GM12878 (cell line): ENCODE data around the gene FGGY. TPM values are rescaled to one million over a fixed set of nuclear protein-coding genes. Genes with fewer than 3 reads are reported as not detected.

Source experiments
- ATAC-seq: fragments of 200-7000 bp; cut with Tn5 transposase; 3 replicates; pipeline ENCODE4 v1.9.1; 2020; ENCODE audit warnings: mild to moderate bottlenecking, moderate library complexity
- BruUV-seq: library from RNA; stranded (reverse); fragments of 400-500 nt; replicated peaks from 2 replicates; lab custom pipeline; 2021; lab: Mats Ljungman, UMichigan
- CTCF ChIA-PET: fragments of 300-600 bp; sonication (Branson Sonifier 250); formaldehyde crosslinking; extraction: SDS; loops from one replicate; lab custom pipeline; 2021; ENCODE audit warnings: inconsistent platforms; lab: Yijun Ruan, JAX
- POLR2A ChIA-PET: fragments of 350-600 bp; formaldehyde crosslinking; extraction: SDS; loops from one replicate; lab custom pipeline; 2021; ENCODE audit warnings: inconsistent platforms; lab: Charles Lee
- RAD21 ChIA-PET: fragments of 300-600 bp; sonication (Branson Sonifier 250); formaldehyde crosslinking; loops from one replicate; lab custom pipeline; 2023; ENCODE audit warnings: antibody characterized with exemption; ENCODE audit not compliant: unreplicated experiment; lab: Charles Lee
- SMC1A ChIA-PET: fragments of 300-600 bp; sonication (Branson Sonifier 250); formaldehyde crosslinking; loops from one replicate; lab custom pipeline; 2023; ENCODE audit not compliant: unreplicated experiment, uncharacterized antibody; lab: Charles Lee
- DNase-seq: peaks from one replicate; pipeline ENCODE4 v3.0.0-alpha.2; 2011; ENCODE audit warnings: low read depth, low spot score
- FAIRE-seq: peaks from 3 replicates; lab custom pipeline; 2011; peaks lifted over from hg19 to GRCh38; lab: Jason Lieb, UNC
- H2AFZ ChIP-seq: 2 replicates; pipeline ENCODE4 v1.6.0; 2011; ENCODE audit warnings: low read depth, low read length, control low read depth; ENCODE audit not compliant: control insufficient read depth
- H3K27ac ChIP-seq: 2 replicates; pipeline ENCODE4 v1.5.1; 2011; ENCODE audit warnings: control low read depth; ENCODE audit not compliant: control insufficient read depth, insufficient read depth
- H3K27me3 ChIP-seq, 2 experiments: replicated peaks in 1 of 2; 2 replicates each; pipeline versions ENCODE4 v1.6.0 to v1.6.1; 2011; ENCODE audit warnings: low read length in 1 of 2; ENCODE audit not compliant: control insufficient read depth in 2 of 2, insufficient read depth in 2 of 2
- H3K36me3 ChIP-seq, 2 experiments: 2 replicates each; pipeline ENCODE4 v1.5.1; 2011; ENCODE audit warnings: low read length in 1 of 2; ENCODE audit not compliant: control insufficient read depth in 2 of 2, insufficient read depth in 2 of 2
- H3K4me1 ChIP-seq: 2 replicates; pipeline ENCODE4 v1.6.1; 2011; ENCODE audit warnings: mild to moderate bottlenecking, low read length, moderate library complexity, mixed read lengths; ENCODE audit not compliant: control insufficient read depth, insufficient read depth
- H3K4me2 ChIP-seq: 2 replicates; pipeline ENCODE4 v1.6.0; 2011; ENCODE audit warnings: control low read depth; ENCODE audit not compliant: control insufficient read depth, insufficient read depth
- H3K4me3 ChIP-seq: fragments of 200-600 bp; sonication (generic); 2 replicates; pipeline ENCODE4 v1.5.1; 2016
- H3K79me2 ChIP-seq: 2 replicates; pipeline ENCODE4 v1.6.0; 2011; ENCODE audit warnings: low read length; ENCODE audit not compliant: control insufficient read depth, insufficient read depth
- H3K9ac ChIP-seq: 2 replicates; pipeline ENCODE4 v1.8.0; 2011; ENCODE audit warnings: low read length, control low read depth, mixed read lengths; ENCODE audit not compliant: control insufficient read depth, insufficient read depth
- H3K9me3 ChIP-seq: replicated peaks from 3 replicates; pipeline ENCODE4 v1.5.1; 2011; ENCODE audit warnings: mild to moderate bottlenecking, low read length; ENCODE audit not compliant: control insufficient read depth, insufficient read depth
- H4K20me1 ChIP-seq: 2 replicates; pipeline ENCODE4 v1.6.0; 2011; ENCODE audit not compliant: control insufficient read depth, insufficient read depth
- BACH1 ChIP-seq: fragments of 450-650 bp; IDR thresholded peaks from 2 replicates; pipeline ENCODE4 v1.6.1; 2017; ENCODE audit warnings: mild to moderate bottlenecking, borderline replicate concordance
- CBX3 ChIP-seq: fragments of 200-600 bp; sonication (generic); IDR thresholded peaks from 2 replicates; pipeline ENCODE4 v1.6.1; 2016; ENCODE audit warnings: low read depth, borderline replicate concordance
- CREB1 ChIP-seq: IDR thresholded peaks from 2 replicates; pipeline ENCODE4 v1.6.1; 2012; ENCODE audit warnings: low read depth, mild to moderate bottlenecking, inconsistent platforms
- DPF2 ChIP-seq: fragments of 450-650 bp; IDR thresholded peaks from 2 replicates; pipeline ENCODE4 v1.6.1; 2017; ENCODE audit warnings: mild to moderate bottlenecking
- E2F4 ChIP-seq: IDR thresholded peaks from 2 replicates; pipeline ENCODE4 v1.6.1; 2012; ENCODE audit warnings: low read depth, low read length, improper control_type of control experiment
- EP300 ChIP-seq, 2 experiments: fragments of 150-350 bp in 1 of 2; IDR thresholded peaks; 2 replicates each; pipeline ENCODE4 v1.6.1; 2011 to 2012; ENCODE audit warnings: low read depth in 2 of 2, low read length in 2 of 2, borderline replicate concordance in 1 of 2, improper control_type of control experiment in 1 of 2, inconsistent platforms in 1 of 2; ENCODE audit not compliant: control insufficient read depth in 1 of 2
- FOXM1 ChIP-seq: IDR thresholded peaks from 2 replicates; pipeline ENCODE4 v1.6.1; 2012; ENCODE audit warnings: low read depth, mild to moderate bottlenecking, inconsistent platforms, low read length, moderate library complexity
- NR2C1 ChIP-seq: fragments of 450-650 bp; IDR thresholded peaks from 2 replicates; pipeline ENCODE4 v1.6.1; 2017; ENCODE audit warnings: antibody characterized with exemption, mild to moderate bottlenecking, moderate library complexity
- NR2F1 ChIP-seq: fragments of 450-650 bp; conservative IDR thresholded peaks from 2 replicates; pipeline ENCODE4 v1.6.1; 2017; ENCODE audit warnings: mild to moderate bottlenecking
- RB1 ChIP-seq: fragments of 450-650 bp; formaldehyde crosslinking; IDR thresholded peaks from 2 replicates; pipeline ENCODE4 v1.6.1; 2017; ENCODE audit warnings: mild to moderate bottlenecking, borderline replicate concordance
- SMC3 ChIP-seq: IDR thresholded peaks from 2 replicates; pipeline ENCODE4 v1.6.1; 2011; ENCODE audit warnings: low read length, improper control_type of control experiment, borderline replicate concordance
- SREBF2 ChIP-seq: IDR thresholded peaks from 2 replicates; pipeline ENCODE4 v1.6.1; 2012; ENCODE audit warnings: mild to moderate bottlenecking, low read length
- TBL1XR1 ChIP-seq: IDR thresholded peaks from 2 replicates; pipeline ENCODE4 v1.6.1; 2012; ENCODE audit warnings: low read depth, low read length, improper control_type of control experiment
- WRNIP1 ChIP-seq: IDR thresholded peaks from 2 replicates; pipeline ENCODE4 v1.6.1; 2011; ENCODE audit warnings: low read depth, low read length, improper control_type of control experiment, borderline replicate concordance
- ZBTB33 ChIP-seq: fragments of 450-650 bp; IDR thresholded peaks from 2 replicates; pipeline ENCODE4 v1.6.1; 2017; ENCODE audit warnings: mild to moderate bottlenecking
- ZNF24 ChIP-seq: fragments of 450-650 bp; IDR thresholded peaks from 2 replicates; pipeline ENCODE4 v1.6.1; 2017; ENCODE audit warnings: antibody characterized with exemption, mild to moderate bottlenecking
- WGBS: methylation state at CpG from one replicate; pipeline ENCODE4 v1.1.6; 2016; ENCODE audit warnings: low lambda C conversion rate; ENCODE audit not compliant: insufficient replicate concordance, insufficient coverage; ENCODE audit errors: missing lambda C conversion rate; 5-methylcytosine and 5-hydroxymethylcytosine counted together
- in situ Hi-C: fragments of 300-500 bp; cut with MboI; formaldehyde crosslinking; loops from 9 replicates; pipeline ENCODE4 v1.14.3; 2018; ENCODE audit warnings: mixed read lengths
- intact Hi-C: fragments of 100-400 bp; cut with micrococcal nuclease; formaldehyde crosslinking; loops from one replicate; pipeline ENCODE4 v1.14.2; 2022; ENCODE audit not compliant: unreplicated experiment
- polyA plus RNA-seq, 11 experiments: library from polyadenylated mRNA; depleted of rRNA in 4 of 11; unstranded in 6 of 11; stranded (reverse) in 5 of 11; fragments of >200 nt; fragmentation: Nextera tagmentation in 4 of 11; fragmentation: Illumina TruSeq in 1 of 11; extraction: Ambion mirVana in 4 of 11; extraction: Trizol in 1 of 11; gene quantifications; 1 replicate in 1 of 11; 2 replicates in 10 of 11; pipeline versions ENCODE4 v1.2.1 to v1.2.3, GENCODE V29; 2011 to 2016; ENCODE audit warnings: inconsistent platforms in 2 of 11, missing spikeins in 2 of 11, low read depth in 1 of 11
- total RNA-seq, 4 experiments: library from RNA; depleted of rRNA in 3 of 4; stranded (reverse); fragments of >200 nt in 3 of 4; fragmentation: Illumina TruSeq in 1 of 4; extraction: Trizol in 1 of 4; gene quantifications; 2 replicates each; pipeline versions ENCODE4 v1.2.1 to v1.2.3, GENCODE V29; 2013 to 2021
- TF ChIP-seq, protein P1 (sequence below): fragments of 450-650 bp; IDR thresholded peaks from 2 replicates; pipeline ENCODE4 v1.6.1; 2017; ENCODE audit warnings: mild to moderate bottlenecking, moderate library complexity

The FGGY gene
- total and polyA plus RNA-seq, 10 of the 15 experiments (the other 5 are each of a cell fraction or from before 2014, with no cell fraction given) = 6.2 to 11.9 (median 7.5) TPM

DNA sequence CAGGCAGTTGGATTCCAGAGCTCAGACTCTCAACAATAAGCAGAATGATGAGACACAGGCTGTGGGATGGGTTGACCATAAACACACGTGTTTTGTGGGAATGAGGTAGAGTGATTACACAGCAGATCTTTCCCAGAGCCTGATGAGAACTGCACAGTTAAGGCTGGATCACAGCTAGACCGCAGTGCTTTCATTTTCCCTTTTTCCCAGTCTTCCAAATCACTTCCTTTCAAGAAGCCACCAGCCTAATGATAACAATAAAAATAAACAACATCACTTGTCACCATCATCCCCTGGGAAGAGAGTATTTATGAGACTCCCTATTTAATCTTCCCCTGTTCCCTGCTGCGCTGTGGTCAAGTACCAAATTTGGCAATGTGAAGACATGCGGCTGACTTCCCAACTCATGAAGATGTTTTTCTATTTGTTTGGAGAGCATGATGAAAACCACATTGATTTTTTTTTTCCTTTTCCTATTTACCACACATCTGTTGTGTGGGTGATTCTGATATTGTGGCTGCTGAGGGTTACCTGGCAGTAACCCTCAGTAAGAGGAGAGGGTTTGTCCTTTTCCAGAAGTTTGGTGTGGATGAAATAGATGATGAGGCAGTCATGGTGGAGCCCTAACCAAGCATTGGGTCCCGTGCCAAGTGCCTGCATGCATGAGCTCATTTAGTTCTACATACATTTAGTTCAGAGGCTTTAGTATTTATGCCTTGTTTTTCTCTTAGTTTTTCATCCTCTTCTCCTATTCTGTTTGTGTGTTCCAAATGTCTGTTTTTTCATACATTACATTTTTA lies 268.9 kb downstream of the FGGY start:
- Histone ChIP-seq H3K4me2 (no peak overlapping the region), H3K4me3 (no peak overlapping the region), H3K27me3 (no peaks in the 10 kb centered on the region), H2AFZ (no peak overlapping the region), H3K9ac (no peak overlapping the region), H3K9me3 (no peaks in the 10 kb centered on the region; the same call in 2 of the 3 replicates), H4K20me1 (no peaks in the 10 kb centered on the region), H3K79me2 (no peaks in the 10 kb centered on the region), H3K4me1 (peaks cover 7% of the 10 kb centered on the region), H3K36me3 (no peaks in the 10 kb centered on the region), H3K27ac (no peak overlapping the region)
- ChIA-PET CTCF (interaction anchor here (0.6 to 0.7 kb wide), 2 partner anchors 13 to 133 kb away, joined by 3 read pairs; no protein-coding TSS in a partner anchor), RAD21 (no interaction called here), SMC1A (interaction anchor here (1.0 kb wide), 1 partner anchor 107 kb away, joined by 3 read pairs; no protein-coding TSS in a partner anchor), POLR2A (no interaction called here)
- in situ Hi-C loops (no loop called here), intact Hi-C loops (loop anchor here (5.0 kb wide), 1 partner anchor 131 kb away; no protein-coding TSS in a partner anchor)
- no TSS peak for BruUV-seq
- DNase-seq = no peak
- 90% methylated on average over 5 of the region's 5 CpGs for WGBS
- no peak for FAIRE-seq
- no peak for ATAC-seq
- TF ChIP-seq TBL1XR1 = no peak
- TF ChIP-seq ZBTB33 = no peak
- TF ChIP-seq FOXM1 = no peak
- no peak for TF ChIP-seq ZNF24
- TF ChIP-seq CREB1 = no peak
- TF ChIP-seq NR2C1 = no peak
- no peak for TF ChIP-seq E2F4
- TF ChIP-seq, protein P1, sequence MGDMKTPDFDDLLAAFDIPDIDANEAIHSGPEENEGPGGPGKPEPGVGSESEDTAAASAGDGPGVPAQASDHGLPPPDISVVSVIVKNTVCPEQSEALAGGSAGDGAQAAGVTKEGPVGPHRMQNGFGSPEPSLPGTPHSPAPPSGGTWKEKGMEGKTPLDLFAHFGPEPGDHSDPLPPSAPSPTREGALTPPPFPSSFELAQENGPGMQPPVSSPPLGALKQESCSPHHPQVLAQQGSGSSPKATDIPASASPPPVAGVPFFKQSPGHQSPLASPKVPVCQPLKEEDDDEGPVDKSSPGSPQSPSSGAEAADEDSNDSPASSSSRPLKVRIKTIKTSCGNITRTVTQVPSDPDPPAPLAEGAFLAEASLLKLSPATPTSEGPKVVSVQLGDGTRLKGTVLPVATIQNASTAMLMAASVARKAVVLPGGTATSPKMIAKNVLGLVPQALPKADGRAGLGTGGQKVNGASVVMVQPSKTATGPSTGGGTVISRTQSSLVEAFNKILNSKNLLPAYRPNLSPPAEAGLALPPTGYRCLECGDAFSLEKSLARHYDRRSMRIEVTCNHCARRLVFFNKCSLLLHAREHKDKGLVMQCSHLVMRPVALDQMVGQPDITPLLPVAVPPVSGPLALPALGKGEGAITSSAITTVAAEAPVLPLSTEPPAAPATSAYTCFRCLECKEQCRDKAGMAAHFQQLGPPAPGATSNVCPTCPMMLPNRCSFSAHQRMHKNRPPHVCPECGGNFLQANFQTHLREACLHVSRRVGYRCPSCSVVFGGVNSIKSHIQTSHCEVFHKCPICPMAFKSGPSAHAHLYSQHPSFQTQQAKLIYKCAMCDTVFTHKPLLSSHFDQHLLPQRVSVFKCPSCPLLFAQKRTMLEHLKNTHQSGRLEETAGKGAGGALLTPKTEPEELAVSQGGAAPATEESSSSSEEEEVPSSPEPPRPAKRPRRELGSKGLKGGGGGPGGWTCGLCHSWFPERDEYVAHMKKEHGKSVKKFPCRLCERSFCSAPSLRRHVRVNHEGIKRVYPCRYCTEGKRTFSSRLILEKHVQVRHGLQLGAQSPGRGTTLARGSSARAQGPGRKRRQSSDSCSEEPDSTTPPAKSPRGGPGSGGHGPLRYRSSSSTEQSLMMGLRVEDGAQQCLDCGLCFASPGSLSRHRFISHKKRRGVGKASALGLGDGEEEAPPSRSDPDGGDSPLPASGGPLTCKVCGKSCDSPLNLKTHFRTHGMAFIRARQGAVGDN = no peak
- no peak for TF ChIP-seq RB1
- TF ChIP-seq CBX3 = no peak
- TF ChIP-seq SMC3 = no peak
- TF ChIP-seq EP300 (IDR thresholded peaks at IDR 0.05; ENCODE audit: borderline replicate concordance in 1 of 2, control insufficient read depth in 1 of 2, low read depth in 2 of 2, low read length in 2 of 2) = no peak
- no peak for TF ChIP-seq NR2F1
- no peak for TF ChIP-seq SREBF2
- no peak for TF ChIP-seq BACH1
- TF ChIP-seq WRNIP1 = no peak
- TF ChIP-seq DPF2 = no peak
